Measurements from ENCODE around the gene MTHFD2. TPM values are rescaled to one million over a fixed set of nuclear protein-coding genes. Genes with fewer than 3 reads are reported as not detected.
"Not testable (repeated sequence)": the region's sequence is repeated elsewhere in the genome, so short reads cannot be mapped to it uniquely, and the experiment has no call there.

MTHFD2 gene
- total and polyA plus RNA-seq, 8 donors, result 10.2 to 288 (median 26.8) TPM

GRCh38 chr2:74228772-74229171, 30.4 kb downstream of the MTHFD2 start:
- Histone ChIP-seq H3K4me3 (no peak overlapping the region), H3K36me3 (no peaks in the 10 kb centered on the region), H3K9me3 (no peaks in the 10 kb centered on the region), H3K27ac (no peak overlapping the region), H3K27me3 (no peaks in the 10 kb centered on the region), H3K4me1 (peaks cover 0 to 7% (median 6%) of the 10 kb centered on the region in 3 donors)
- WGBS, 2 donors, result 89 to 92% methylated on average over 4 of the region's 4 CpGs
- intact Hi-C loops (cut with DNase I), result no loop called here
- ATAC-seq (no peak), FAIRE-seq (no peak), DNase-seq (no peak)
- no peak for TF ChIP-seq CTCF (IDR thresholded peaks at IDR 0.05)

GRCh38 chr2:74229865-74230264, 31.4 kb downstream of the MTHFD2 start:
- H3K27ac ChIP-seq; H3K9me3 ChIP-seq; H3K36me3 ChIP-seq; H3K4me1 ChIP-seq; ATAC-seq; DNase-seq; H3K27me3 ChIP-seq; H3K4me3 ChIP-seq; intact Hi-C loops (cut with DNase I); FAIRE-seq: not testable (repeated sequence)
- WGBS, 2 donors, result 80 to 84% methylated on average over 5 of the region's 5 CpGs

- no peak overlapping the region for H3K27ac ChIP-seq
- no peak for DNase-seq
- H3K36me3 ChIP-seq, result no peaks in the 10 kb centered on the region
- H3K4me1 ChIP-seq, result no peaks in the 10 kb centered on the region
- no peak for FAIRE-seq
- no peaks in the 10 kb centered on the region for H3K27me3 ChIP-seq
- H3K4me3 ChIP-seq, result no peak overlapping the region
- TF ChIP-seq CTCF (IDR thresholded peaks at IDR 0.05), result no peak
- 92 to 96% methylated on average over 6 of the region's 6 CpGs for WGBS, 2 donors
- intact Hi-C loops (cut with DNase I), result no loop called here
- no peak for ATAC-seq
- H3K9me3 ChIP-seq, result no peaks in the 10 kb centered on the region
These were observed 34.0 kb downstream of the MTHFD2 start for GRCh38 chr2:74232426-74232825.

GRCh38 chr2:74233648-74234047, 35.2 kb downstream of the MTHFD2 start:
- H3K27ac ChIP-seq, result no peak overlapping the region
- H3K9me3 ChIP-seq, result no peaks in the 10 kb centered on the region
- DNase-seq, result no peak
- no peak for ATAC-seq
- H3K4me1 ChIP-seq, result no peaks in the 10 kb centered on the region
- FAIRE-seq, result no peak
- TF ChIP-seq CTCF (IDR thresholded peaks at IDR 0.05), result no peak
- H3K36me3 ChIP-seq, result no peaks in the 10 kb centered on the region
- intact Hi-C loops (cut with DNase I), result no loop called here
- H3K4me3 ChIP-seq, result no peak overlapping the region
- no peaks in the 10 kb centered on the region for H3K27me3 ChIP-seq

GRCh38 chr2:74235041-74235440, 36.6 kb downstream of the MTHFD2 start:
- H3K36me3 ChIP-seq, result no peaks in the 10 kb centered on the region
- H3K4me3 ChIP-seq, result no peak overlapping the region
- H3K27ac ChIP-seq, result no peak overlapping the region
- H3K4me1 ChIP-seq, result no peaks in the 10 kb centered on the region
- H3K27me3 ChIP-seq, result no peaks in the 10 kb centered on the region
- intact Hi-C loops (cut with DNase I), result no loop called here
- TF ChIP-seq CTCF (IDR thresholded peaks at IDR 0.05), result no peak
- WGBS, 2 donors, result 84 to 90% methylated on average over 5 of the region's 5 CpGs
- no peak for FAIRE-seq
- H3K9me3 ChIP-seq, result no peaks in the 10 kb centered on the region
- DNase-seq, result no peak
- no peak for ATAC-seq

- no peaks in the 10 kb centered on the region for H3K27me3 ChIP-seq
- intact Hi-C loops (cut with DNase I), result no loop called here
These were observed 40.5 kb downstream of the MTHFD2 start for GRCh38 chr2:74238879-74239278.

More at GRCh38 chr2:74238879-74239278, 40.5 kb downstream of the MTHFD2 start:
- no peaks in the 10 kb centered on the region for H3K4me1 ChIP-seq
- WGBS, 2 donors, result 90 to 91% methylated on average over 2 of the region's 2 CpGs
- ATAC-seq, result no peak
- no peak overlapping the region for H3K4me3 ChIP-seq
- no peak for TF ChIP-seq CTCF (IDR thresholded peaks at IDR 0.05)
- no peaks in the 10 kb centered on the region for H3K9me3 ChIP-seq
- no peak for FAIRE-seq
- no peak for DNase-seq
- no peak overlapping the region for H3K27ac ChIP-seq
- no peaks in the 10 kb centered on the region for H3K36me3 ChIP-seq
